ENCODE measurements around the gene STAMBPL1.

- TF ChIP-seq CTCF (IDR thresholded peaks at IDR 0.05) (no peak), POLR2AphosphoS5 (IDR thresholded peaks at IDR 0.05) (no peak), POLR2A (IDR thresholded peaks at IDR 0.05) (no peak), EP300 (IDR thresholded peaks at IDR 0.05) (no peak)
Measured at GRCh38 chr10:88941026-88941425, 61.0 kb downstream of the STAMBPL1 start.
